GM23248 (cell line): ENCODE measurements around the gene BICC1. TPM values are rescaled to one million over a fixed set of nuclear protein-coding genes. Genes with fewer than 3 reads are reported as not detected.

Experiments used
- DNase-seq: peaks from one replicate; pipeline ENCODE4 v3.0.0-alpha.2; 2015
- H2AFZ ChIP-seq: fragments of 200-600 bp; sonication (generic); 2 replicates; pipeline ENCODE4 v1.6.1; 2016; ENCODE audit warnings: antibody characterized with exemption
- H3F3A ChIP-seq: fragments of 200-600 bp; sonication (generic); 2 replicates; pipeline ENCODE4 v1.6.1; 2016; ENCODE audit warnings: mild to moderate bottlenecking, antibody characterized with exemption, mixed run types; ENCODE audit not compliant: insufficient read depth
- H3K27ac ChIP-seq: fragments of 200-600 bp; sonication (generic); 2 replicates; pipeline ENCODE4 v1.5.1; 2016; ENCODE audit warnings: mild to moderate bottlenecking
- H3K27me3 ChIP-seq: fragments of 200-600 bp; sonication (generic); replicated peaks from 2 replicates; pipeline ENCODE4 v1.6.1; 2016; ENCODE audit warnings: mild to moderate bottlenecking; ENCODE audit not compliant: insufficient read depth
- H3K36me3 ChIP-seq: fragments of 200-600 bp; sonication (generic); 2 replicates; pipeline ENCODE4 v1.6.1; 2016; ENCODE audit warnings: low read depth, mild to moderate bottlenecking
- H3K4me1 ChIP-seq: fragments of 200-600 bp; sonication (generic); 2 replicates; pipeline ENCODE4 v1.6.1; 2016; ENCODE audit warnings: mild to moderate bottlenecking; ENCODE audit not compliant: insufficient read depth
- H3K4me2 ChIP-seq: fragments of 200-600 bp; sonication (generic); one replicate; pipeline ENCODE4 v1.6.1; 2016; ENCODE audit warnings: mild to moderate bottlenecking; ENCODE audit not compliant: unreplicated experiment
- H3K4me3 ChIP-seq: fragments of 200-600 bp; sonication (generic); 2 replicates; pipeline ENCODE4 v1.5.1; 2016; ENCODE audit warnings: mild to moderate bottlenecking
- H3K79me2 ChIP-seq: fragments of 200-600 bp; sonication (generic); 2 replicates; pipeline ENCODE4 v1.6.1; 2016; ENCODE audit warnings: mild to moderate bottlenecking; ENCODE audit not compliant: insufficient read depth
- H3K9ac ChIP-seq: fragments of 200-600 bp; sonication (generic); 2 replicates; pipeline ENCODE4 v1.6.1; 2016; ENCODE audit warnings: mild to moderate bottlenecking
- H3K9me2 ChIP-seq: fragments of 200-600 bp; sonication (generic); 2 replicates; pipeline ENCODE4 v1.6.1; 2016; ENCODE audit warnings: mixed run types, mild to moderate bottlenecking, moderate library complexity; ENCODE audit not compliant: insufficient read depth
- H3K9me3 ChIP-seq: fragments of 200-600 bp; sonication (generic); one replicate; pipeline ENCODE4 v1.6.1; 2017; ENCODE audit warnings: low read depth
- H4K20me1 ChIP-seq: fragments of 200-600 bp; sonication (generic); 2 replicates; pipeline ENCODE4 v1.6.0; 2016; ENCODE audit not compliant: insufficient read depth
- EZH2 ChIP-seq: fragments of 200-600 bp; sonication (generic); IDR thresholded peaks from 2 replicates; pipeline ENCODE4 v1.6.1; 2018; ENCODE audit warnings: antibody characterized with exemption, mild to moderate bottlenecking; ENCODE audit not compliant: insufficient read depth, poor library complexity, severe bottlenecking
- EZH2phosphoT487 ChIP-seq: fragments of 200-600 bp; sonication (generic); IDR thresholded peaks from 2 replicates; pipeline ENCODE4 v1.6.1; 2018; ENCODE audit warnings: antibody characterized with exemption, moderate library complexity, mild to moderate bottlenecking, low read depth; ENCODE audit not compliant: insufficient read depth
- WGBS, 2 experiments: methylation state at CpG; one replicate each; pipeline ENCODE4 v1.1.6; 2015 to 2017; ENCODE audit warnings: low lambda C conversion rate in 2 of 2, low coverage in 1 of 2; ENCODE audit errors: missing lambda C conversion rate in 2 of 2; 5-methylcytosine and 5-hydroxymethylcytosine counted together
- in situ Hi-C: fragments of 300-500 bp; cut with MboI; formaldehyde crosslinking; loops from 2 replicates; pipeline ENCODE4 v1.15.0; 2020
- polyA plus RNA-seq: library from polyadenylated mRNA; unstranded; fragments of >200 nt; fragmentation: Nextera tagmentation; extraction: Ambion mirVana; gene quantifications from 2 replicates; pipeline ENCODE4 v1.2.1, GENCODE V29; 2016
- total RNA-seq: library from RNA; depleted of rRNA; stranded (reverse); fragments of >200 nt; shearing (Covaris generic); gene quantifications from 2 replicates; pipeline ENCODE4 v1.2.3, GENCODE V29; 2014

Gene BICC1
- total and polyA plus RNA-seq, 2 experiments from 2014 or later: 80.5 to 97.0 TPM

DNA sequence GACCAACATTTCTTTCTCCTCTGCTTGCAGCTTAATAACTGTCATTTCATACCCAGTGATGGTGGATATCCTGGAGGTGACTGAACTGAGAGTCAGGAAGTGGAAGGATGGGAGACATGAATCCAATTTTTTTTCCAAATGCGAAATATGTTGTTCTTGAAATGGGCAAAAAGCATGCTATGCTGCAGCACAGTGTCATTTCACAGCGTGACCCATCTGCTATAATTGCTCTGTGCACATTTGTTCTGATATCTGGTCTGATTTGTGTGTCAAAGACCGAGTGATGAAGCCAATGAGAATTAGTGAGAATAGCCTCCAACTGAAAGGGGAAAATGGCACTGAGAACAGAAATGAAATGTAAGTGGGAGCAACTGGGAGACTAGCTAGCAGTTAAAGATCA, 334.2 kb downstream of the BICC1 start:
- Histone ChIP-seq H3K4me3 (no peak overlapping the region), H3K9me2 (no peaks in the 10 kb centered on the region), H3K4me1 (peaks cover 5% of the 10 kb centered on the region; the same call in 1 of the 2 replicates), H2AFZ (no peak overlapping the region), H3K36me3 (no peaks in the 10 kb centered on the region), H3K9ac (no peak overlapping the region), H3K4me2 (no peak overlapping the region), H3K79me2 (no peaks in the 10 kb centered on the region), H3K27me3 (no peaks in the 10 kb centered on the region), H3F3A (no peaks in the 10 kb centered on the region), H3K9me3 (no peaks in the 10 kb centered on the region), H4K20me1 (no peaks in the 10 kb centered on the region), H3K27ac (no peak overlapping the region)
- in situ Hi-C loops: no loop called here
- TF ChIP-seq EZH2: no peak
- TF ChIP-seq EZH2phosphoT487: no peak
- WGBS, 2 experiments: 85 to 89% methylated on average over 3 of the region's 3 CpGs
- no peak for DNase-seq

DNA sequence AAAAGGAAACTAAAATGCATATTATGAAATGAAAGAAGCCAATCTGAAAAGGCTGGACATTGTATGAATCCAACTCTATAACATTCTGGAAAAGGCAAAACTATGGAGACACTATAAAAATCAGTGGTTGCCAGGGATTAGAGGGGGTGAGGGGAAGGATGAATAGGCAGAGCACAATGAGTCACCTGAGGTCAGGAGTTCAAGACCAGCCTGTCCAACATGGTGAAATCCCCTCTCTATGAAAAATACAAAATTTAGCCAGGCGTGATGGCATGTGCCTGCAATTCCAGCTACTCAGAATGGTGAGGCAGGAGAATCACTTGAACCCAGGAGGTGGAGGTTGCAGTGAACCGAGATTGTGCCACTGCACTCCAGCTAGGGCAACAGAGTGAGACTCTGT, 338.9 kb downstream of the BICC1 start:
- Histone ChIP-seq H3K9me3 (no peaks in the 10 kb centered on the region), H3K9me2 (no peaks in the 10 kb centered on the region), H2AFZ (no peak overlapping the region), H3K27me3 (no peaks in the 10 kb centered on the region), H3K4me3 (no peak overlapping the region), H3K79me2 (no peaks in the 10 kb centered on the region), H4K20me1 (no peaks in the 10 kb centered on the region), H3K27ac (no peak overlapping the region), H3K4me2 (no peak overlapping the region), H3K4me1 (peaks cover 14% of the 10 kb centered on the region), H3K36me3 (no peaks in the 10 kb centered on the region), H3F3A (peaks cover 7% of the 10 kb centered on the region), H3K9ac (no peak overlapping the region)
- peak; percentile 24 for DNase-seq
- 79 to 98% methylated on average over 2 of the region's 2 CpGs for WGBS, 2 experiments
- in situ Hi-C loops: no loop called here
- no peak for TF ChIP-seq EZH2
- TF ChIP-seq EZH2phosphoT487: no peak

GRCh38 chr10:58853668-58854067, 341.0 kb downstream of the BICC1 start:
- TF ChIP-seq EZH2phosphoT487: no peak
- TF ChIP-seq EZH2: no peak
- Histone ChIP-seq H3K9me3 (no peaks in the 10 kb centered on the region), H3K4me2 (no peak overlapping the region), H3K9me2 (no peaks in the 10 kb centered on the region), H3K27ac (no peak overlapping the region), H3F3A (peaks cover 15% of the 10 kb centered on the region), H2AFZ (no peak overlapping the region), H3K4me1 (peaks cover 24% of the 10 kb centered on the region), H3K27me3 (no peaks in the 10 kb centered on the region), H3K36me3 (no peaks in the 10 kb centered on the region), H3K9ac (no peak overlapping the region), H3K79me2 (no peaks in the 10 kb centered on the region), H4K20me1 (no peaks in the 10 kb centered on the region), H3K4me3 (no peak overlapping the region)
- no peak for DNase-seq
- in situ Hi-C loops: no loop called here
- 88 to 92% methylated on average over 2 of the region's 2 CpGs for WGBS, 2 experiments

DNA sequence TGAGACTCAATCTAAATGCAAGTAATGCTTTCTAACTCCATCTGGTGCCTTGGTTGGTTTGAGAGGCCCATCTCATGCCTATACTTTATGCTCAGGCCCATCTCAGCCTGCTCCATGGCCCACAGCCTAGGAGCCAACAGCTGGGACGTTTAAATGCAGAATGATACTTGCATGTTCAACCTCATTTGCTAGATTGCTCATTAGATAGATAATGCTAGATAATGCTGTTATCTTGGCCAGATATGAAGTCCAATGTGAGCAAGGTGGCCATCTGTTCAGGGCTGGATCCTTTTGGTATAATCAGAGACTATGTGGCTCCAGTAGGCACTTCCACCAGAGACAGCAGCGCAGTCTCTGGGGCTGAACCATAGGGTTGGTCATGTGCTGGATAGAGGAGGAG, 342.1 kb downstream of the BICC1 start:
- Histone ChIP-seq H3K4me2 (no peak overlapping the region), H3K36me3 (no peaks in the 10 kb centered on the region), H3K4me1 (peaks cover 24% of the 10 kb centered on the region), H2AFZ (no peak overlapping the region), H3F3A (peaks cover 15% of the 10 kb centered on the region), H3K79me2 (no peaks in the 10 kb centered on the region), H3K27me3 (no peaks in the 10 kb centered on the region), H3K9me3 (no peaks in the 10 kb centered on the region), H4K20me1 (no peaks in the 10 kb centered on the region), H3K9ac (no peak overlapping the region), H3K27ac (no peak overlapping the region), H3K4me3 (no peak overlapping the region), H3K9me2 (no peaks in the 10 kb centered on the region)
- TF ChIP-seq EZH2: no peak
- no peak for TF ChIP-seq EZH2phosphoT487
- no peak for DNase-seq
- 55 to 62% methylated on average over 2 of the region's 2 CpGs for WGBS, 2 experiments
- in situ Hi-C loops: no loop called here
